NCI-H82 (cell line): Measurements from ENCODE around the gene ZFP91.
"Not testable (repeated sequence)": the region's sequence is repeated elsewhere in the genome, so short reads cannot be mapped to it uniquely, and the experiment has no call there.

Source experiments
- DNase-seq: peaks from one replicate; lab custom pipeline; 2025; lab: John Stamatoyannopoulos, UW

ZFP91 gene, protein sequence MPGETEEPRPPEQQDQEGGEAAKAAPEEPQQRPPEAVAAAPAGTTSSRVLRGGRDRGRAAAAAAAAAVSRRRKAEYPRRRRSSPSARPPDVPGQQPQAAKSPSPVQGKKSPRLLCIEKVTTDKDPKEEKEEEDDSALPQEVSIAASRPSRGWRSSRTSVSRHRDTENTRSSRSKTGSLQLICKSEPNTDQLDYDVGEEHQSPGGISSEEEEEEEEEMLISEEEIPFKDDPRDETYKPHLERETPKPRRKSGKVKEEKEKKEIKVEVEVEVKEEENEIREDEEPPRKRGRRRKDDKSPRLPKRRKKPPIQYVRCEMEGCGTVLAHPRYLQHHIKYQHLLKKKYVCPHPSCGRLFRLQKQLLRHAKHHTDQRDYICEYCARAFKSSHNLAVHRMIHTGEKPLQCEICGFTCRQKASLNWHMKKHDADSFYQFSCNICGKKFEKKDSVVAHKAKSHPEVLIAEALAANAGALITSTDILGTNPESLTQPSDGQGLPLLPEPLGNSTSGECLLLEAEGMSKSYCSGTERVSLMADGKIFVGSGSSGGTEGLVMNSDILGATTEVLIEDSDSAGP

DNA sequence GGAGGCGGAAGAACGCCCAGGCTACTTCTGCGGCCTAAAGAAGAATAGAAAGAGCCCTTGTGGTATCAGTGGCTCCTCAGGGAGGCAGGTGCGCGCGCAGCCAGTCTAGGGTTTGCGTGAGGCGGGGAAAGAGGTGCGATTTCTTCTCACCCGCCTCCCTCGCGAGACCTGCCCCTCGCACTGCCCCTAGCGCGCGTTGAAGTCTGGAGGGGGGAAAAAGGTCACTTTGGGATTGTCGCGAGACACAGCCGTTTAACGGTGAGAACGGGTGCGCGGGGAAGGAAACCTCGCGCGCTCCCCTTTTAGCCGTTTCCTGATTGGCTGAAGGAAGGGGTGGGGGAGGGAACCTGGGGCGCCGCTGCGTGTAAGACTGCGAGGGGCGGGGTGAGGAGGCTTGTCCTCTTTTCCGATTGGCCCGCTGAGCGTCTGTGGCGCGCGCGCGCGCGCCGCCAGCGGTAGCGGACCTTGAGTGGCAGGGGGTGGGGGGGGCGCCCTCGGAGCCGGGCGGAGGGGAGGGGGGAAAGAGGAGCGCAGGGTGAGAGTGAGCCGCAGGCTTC lies at the start of gene ZFP91:
TSS of gene ZFP91 (plus strand) at position 429 of the 557 bp plus-strand sequence. CDS start 219 bp downstream, outside the sequence.
- DNase-seq, result peak; percentile 98

DNA sequence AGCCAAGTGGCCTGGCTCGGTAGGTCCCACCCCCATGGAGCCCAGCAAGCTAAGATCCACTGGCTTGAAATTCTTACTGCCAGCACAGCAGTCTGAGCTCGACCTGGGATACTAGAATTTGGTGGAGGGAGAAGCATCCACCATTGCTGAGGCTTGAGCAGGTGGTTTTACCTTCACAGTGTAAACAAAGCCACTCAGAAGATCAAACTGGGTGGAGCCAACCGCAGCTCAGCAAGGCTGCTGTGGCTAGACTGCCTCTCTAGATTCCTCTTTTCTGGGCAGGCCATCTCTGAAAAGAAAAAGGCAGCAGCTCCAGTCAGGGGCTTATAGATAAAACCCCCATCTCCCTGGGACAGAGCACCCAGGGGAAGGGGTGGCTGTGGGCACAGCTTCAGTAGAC lies 48.6 kb upstream of the ZFP91 start:
- DNase-seq, result no peak

DNA sequence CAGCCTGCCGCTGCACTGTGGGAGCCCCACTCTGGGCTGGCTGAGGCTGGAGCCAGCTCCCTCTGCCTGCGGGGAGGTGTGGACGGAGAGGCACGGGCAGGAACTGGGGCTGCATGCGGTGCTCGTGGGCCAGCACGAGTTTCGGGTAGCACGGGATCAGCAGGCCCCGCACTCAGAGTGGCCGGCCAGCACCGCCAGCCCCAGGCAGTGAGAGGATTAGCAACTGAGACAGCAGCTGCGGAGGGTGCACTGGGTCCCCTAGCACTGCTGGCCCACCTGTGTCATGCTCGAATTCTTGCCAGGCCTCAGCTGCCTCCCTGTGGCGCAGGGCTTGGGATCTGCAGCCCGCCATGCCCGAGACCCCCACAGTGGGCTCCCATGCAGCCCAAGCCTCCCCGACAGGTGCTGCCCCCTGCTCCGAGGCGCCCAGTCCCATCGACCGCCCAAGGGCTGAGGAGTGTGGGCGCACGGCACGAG lies 47.0 kb upstream of the ZFP91 start:
- no peak for DNase-seq

DNA sequence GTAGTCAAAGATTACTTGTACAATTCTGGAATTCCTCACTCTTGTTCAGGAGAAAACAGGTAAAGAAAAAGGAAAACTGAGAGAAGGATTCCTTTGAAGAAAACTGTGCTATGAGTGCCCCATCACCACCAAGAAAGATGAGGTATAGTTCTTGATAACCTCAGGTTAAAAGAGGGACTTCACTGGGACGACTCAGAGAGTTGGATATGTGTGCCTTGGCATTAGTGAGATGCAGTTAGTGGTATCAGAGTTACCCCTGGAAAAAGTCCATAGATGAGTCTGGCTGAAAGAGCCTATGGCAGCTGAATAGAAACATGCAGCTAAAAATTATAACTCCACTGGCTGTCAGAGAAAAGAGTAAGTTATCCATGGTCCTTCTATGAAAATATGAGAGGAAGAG lies 32.0 kb upstream of the ZFP91 start:
- DNase-seq, result no peak

DNA sequence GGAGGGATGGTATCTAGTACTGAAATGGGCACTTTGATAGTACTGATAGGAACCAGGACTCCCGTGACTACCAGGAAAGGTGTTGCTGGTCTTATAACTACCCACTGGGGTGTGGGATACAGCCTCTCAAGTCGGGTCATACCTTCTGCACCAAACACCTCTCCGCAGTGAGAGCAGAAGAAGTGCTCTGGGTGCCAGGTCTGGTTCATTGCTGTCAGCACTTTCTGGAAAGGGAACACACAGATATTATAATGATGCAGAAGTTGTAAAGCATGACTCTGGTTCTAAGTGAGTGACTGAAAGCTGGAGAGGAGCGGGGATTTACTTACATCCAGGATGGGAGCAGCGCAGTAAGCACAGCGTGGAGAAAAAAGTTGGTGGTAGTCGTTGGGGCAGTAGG lies 29.2 kb upstream of the ZFP91 start:
- DNase-seq, result no peak

DNA sequence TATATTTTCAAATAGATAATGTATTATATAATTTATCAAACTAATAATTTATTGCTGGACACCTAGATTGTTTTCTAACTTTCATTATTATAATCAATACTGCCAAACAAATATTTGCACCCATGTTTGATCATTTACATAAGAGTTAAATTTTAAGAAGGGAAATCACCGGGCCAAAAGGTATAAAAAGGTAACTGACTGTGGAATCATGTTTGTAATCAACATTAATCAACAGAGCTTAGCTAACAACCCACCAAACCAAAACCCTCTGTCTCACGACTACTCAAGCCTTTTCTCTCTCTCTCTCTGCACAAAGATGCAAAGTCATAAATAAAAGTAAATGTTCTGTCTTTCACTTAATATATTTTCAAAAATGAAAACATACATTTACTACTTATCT lies 18.0 kb upstream of the ZFP91 start:
- no peak for DNase-seq

DNA sequence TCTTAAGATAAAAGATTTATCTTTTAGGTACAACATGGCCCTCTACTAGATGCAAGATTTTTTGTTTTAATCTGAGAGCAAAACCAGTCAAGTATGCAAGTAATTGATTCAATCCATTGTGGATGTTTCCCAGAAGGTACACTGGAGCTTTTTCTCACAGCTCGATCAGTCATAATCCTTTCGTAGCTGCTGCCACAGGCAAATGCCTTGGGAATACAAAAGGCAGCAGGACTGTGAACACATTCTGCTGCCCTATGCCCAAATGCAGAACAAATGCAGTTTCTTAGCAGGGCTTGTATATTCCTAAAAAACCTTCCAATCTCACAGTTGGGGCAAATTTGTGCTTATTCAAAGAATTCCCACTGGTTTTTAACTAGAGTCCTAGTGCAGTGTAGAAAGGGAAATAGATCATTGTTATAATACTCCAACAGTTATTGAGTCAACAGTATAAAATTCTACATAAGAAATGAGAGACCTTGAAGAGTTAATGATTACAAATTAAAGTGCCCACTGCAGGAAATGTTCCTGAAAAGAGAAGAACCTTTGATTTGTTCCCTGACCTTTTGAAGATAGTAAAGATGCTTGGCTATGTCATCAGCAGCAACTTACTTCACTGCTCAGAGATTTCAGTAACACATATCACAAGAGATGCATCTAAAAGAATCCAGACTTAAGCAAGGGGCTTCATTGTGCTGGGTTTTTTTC lies 17.3 kb upstream of the ZFP91 start:
- DNase-seq, result peak; percentile 20

DNA sequence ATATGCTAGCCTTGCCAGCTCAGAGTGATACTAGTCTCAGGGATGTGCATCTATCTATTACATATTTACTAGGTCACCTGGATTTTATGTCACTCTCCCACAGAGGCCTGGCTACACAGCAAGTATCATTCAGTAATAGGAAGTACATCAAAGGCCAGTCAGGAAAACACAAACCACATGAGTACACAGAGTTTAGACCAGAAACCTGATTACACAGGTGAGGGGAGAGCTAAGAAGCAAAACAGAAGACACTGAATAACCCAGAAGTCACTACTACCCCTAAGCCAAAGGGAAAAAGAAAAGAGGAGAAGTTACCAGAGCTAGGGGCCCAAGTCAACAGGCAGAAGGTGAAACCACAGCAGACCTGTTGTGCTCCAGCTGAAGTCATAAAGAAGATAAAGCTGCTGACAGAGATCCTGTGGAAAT lies 16.5 kb upstream of the ZFP91 start:
- DNase-seq, result no peak

DNA sequence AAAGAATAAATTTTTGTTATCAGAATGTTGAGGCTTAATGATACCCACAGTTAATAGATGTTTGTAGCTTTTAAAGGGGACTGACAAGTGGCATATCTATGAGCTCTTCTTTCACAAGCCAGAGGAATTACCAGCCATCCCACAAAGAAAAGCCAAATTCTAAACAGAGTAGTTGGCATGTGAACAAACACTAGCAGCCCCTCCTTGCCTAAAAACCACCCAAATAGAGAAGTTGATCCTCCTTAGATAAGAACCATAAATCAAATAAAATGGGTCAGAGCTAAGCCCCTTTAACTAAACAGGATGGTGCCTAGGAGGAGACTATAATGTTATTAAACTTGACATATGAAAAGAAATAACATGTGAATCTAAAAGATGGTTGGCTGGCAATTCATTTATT lies 14.6 kb upstream of the ZFP91 start:
- no peak for DNase-seq

DNA sequence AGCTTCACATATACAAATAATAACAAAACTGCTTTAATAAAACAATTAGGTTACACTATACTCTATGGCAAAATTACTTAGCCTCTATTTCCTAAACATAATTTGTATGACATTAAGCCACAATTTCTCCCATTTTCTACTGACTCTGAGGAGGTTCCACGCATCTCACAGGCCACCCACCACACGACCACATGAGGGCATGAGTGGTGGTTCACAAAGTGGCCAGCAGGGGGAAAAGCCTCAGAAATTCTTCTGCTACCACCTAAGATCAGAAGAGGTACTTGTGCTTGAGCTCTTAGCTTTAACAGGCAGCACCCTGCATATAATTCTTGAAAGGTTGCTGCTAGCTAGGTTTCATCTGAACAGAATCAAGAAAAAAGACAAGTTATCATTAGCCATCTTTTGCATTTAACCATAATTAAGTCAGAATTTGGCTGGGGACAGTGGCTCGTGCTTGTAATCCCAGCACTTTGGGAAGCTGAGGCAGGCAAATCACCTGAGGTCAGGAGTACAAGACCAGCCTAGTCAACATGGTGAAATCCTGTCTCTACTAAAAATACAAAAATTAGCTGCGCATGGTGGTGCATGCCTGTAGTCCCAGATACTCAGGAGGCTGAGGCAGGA lies 10.9 kb upstream of the ZFP91 start:
- DNase-seq, result peak; percentile 70

DNA sequence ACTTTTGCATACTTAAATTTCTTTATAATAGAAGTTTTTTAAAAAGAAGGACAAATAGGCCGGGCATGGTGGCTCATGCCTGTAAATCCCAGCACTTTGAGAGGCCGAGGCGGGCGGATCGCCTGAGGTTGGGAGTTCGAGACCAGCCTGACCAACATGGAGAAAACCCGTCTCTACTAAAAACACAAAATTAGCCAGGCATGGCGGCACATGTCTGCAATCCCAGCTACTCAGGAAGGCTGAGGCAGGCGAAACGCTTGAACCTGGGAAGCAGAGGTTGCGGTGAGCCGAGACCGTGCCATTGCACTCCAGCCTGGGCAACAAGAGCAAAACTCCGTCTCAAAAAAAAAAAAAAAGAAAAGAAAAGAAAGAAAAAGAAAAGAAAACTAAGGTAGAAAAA lies 6.0 kb upstream of the ZFP91 start:
- DNase-seq, result not testable (repeated sequence)

DNA sequence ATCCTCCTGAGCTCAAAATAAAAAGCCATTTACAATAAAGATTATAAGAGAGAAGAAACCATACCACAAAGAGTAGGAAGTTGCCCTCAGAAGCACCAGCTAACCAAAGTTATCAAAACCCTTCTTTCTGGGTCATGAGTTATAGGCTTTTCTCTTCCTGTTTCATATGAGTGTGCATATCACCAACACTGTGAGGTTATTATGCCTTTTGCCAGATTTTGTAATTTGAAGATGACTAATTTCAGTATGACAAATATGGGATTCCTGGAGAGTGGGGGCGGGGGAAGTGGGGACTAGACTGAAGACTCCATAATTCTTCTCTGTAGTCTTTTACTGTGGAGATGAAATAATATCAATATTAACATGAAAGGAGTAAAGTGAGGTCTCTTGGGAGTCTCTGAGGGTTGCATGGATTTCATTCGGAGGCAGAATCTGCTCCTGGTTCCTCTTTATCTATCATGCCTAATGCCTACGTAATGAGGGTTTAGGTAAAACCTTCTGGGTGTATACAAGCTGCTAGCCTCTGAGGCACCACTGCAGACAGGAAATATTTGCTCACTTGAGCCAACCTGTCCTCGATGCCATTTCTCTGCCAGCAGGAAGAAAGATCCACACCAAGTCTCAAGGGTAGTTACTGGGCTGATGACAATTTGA lies 5.3 kb upstream of the ZFP91 start:
- no peak for DNase-seq

DNA sequence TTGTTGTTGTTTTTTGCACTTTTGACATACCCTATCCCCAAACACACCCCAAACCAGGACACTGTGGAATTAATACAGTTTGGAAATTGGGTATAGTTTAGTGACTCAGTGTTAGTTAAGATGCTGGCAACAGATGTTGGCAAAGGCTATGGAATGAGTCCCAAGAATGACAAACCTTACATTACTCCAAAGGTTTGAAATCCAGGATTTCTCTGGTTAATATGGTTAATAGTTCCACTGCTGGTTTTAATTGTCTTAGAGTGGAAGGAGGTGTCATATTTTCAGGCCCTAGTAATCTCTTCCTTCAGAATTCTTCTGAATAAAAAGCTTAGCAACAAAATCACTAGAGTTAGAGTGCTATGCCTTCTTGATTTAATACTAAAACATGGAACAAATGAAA lies 4.0 kb upstream of the ZFP91 start:
- no peak for DNase-seq

DNA sequence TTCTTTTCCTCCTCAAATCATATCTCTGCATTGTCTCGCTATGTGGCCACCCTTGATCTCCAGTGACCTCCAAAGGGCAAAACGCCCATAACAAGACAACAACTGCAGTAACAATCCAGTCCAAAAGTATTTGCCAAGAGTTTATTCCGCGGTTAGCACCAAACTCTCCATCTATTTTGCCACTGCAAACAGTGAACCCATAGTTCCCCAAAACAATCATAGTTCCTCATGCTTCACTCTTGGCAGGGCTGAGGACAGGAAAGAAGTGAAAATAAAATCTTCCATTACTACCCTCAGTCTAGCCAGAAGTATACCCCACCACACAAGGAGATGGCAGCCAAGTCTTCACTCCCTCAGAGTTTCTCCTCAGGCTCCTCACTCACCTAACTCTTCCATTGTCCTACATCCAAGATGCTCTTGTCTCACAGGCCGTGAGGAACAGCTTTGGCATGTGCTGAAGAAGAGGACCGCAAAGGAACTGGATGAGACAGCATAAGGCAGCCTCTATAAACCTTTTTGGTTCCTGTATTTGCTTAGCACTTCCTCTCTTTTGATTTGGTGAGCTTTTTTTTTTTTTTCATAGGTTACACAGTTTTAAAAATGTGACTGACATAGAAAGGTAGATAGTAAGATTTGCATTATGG lies 3.4 kb upstream of the ZFP91 start, which contains the start of gene LPXN:
TSS of gene LPXN (minus strand) at position 480 of the 644 bp plus-strand sequence. CDS start at position 396, 84 bp downstream.
- no peak for DNase-seq

DNA sequence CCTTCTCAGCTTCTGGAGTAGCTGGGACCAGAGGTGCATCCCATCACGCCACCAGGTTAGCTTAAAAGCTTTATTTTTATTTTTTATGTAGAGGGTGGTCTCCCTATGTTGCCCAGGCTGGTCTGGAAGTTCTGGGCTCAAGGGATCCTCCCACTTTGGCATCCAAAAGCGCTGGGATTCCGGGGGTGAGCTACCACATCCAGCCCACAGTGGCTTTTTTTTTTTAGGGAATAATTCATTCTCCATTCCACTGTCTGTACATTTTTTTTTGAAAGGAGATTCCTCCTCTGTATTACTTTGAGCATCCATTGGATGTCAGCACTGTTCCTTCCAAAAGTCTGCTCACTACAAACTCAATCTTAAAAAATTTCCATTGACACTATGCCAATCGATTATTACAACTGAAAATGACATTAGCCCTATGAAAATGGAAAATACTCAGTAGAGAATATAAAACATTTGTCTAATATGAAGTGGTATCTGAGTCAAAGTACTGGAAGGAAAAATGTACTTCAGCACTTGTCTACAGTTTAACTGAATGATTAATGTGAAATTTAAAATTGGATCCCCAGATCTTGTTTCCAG lies 1.9 kb upstream of the ZFP91 start:
- no peak for DNase-seq

DNA sequence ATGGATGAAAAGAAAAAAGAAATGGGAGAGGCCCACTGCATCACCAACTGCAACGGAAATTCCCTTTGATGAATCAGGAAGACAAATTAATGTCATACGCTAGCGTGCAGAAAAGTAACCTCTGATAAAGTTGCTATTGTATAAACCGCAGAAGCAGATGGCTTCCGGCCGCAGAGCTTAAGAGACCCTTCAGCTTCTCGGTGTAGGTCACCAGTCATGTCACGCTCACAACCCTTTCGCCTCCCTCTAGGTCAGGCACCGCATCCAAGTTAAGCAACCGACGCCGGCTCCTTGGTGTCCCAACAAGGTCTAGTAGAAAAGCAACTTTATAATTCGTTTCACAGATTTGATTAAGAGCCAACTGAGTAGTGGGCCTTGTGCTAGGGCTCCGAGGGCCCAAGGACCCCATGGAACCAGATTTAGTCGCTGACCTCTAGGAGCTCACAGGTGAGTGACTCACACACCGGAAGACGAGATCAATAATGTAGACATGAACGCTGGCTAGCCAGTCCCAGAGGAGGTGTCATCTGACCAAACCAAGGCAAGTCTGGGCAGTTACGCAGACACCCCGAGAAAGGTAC lies 1.2 kb upstream of the ZFP91 start:
- peak; percentile 65 for DNase-seq

DNA sequence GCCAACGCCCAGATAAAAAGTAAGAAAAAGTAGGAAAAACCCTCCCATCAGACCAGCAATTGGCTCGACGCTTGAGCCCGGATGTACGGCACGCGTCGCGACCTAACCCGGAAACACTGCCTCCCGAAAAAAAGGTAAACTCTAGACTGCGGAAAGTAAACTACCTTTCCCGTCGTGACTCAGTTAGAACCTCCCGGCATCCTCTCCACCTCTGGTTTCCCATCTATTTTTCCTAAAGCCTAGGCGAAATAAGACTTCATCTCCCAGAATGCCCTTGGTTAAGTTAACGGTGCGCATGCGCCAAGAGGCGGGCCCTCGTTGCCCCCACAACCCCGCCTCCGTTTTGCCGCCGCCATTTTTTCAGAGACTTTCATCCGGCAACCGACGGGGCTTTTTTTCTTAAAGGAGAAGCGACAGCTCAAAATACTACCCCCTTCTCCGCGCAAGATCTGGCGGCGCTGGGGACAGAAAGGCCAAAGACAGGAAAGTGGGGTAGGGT lies 678 bp upstream of the ZFP91 start:
- peak; percentile 97 for DNase-seq

DNA sequence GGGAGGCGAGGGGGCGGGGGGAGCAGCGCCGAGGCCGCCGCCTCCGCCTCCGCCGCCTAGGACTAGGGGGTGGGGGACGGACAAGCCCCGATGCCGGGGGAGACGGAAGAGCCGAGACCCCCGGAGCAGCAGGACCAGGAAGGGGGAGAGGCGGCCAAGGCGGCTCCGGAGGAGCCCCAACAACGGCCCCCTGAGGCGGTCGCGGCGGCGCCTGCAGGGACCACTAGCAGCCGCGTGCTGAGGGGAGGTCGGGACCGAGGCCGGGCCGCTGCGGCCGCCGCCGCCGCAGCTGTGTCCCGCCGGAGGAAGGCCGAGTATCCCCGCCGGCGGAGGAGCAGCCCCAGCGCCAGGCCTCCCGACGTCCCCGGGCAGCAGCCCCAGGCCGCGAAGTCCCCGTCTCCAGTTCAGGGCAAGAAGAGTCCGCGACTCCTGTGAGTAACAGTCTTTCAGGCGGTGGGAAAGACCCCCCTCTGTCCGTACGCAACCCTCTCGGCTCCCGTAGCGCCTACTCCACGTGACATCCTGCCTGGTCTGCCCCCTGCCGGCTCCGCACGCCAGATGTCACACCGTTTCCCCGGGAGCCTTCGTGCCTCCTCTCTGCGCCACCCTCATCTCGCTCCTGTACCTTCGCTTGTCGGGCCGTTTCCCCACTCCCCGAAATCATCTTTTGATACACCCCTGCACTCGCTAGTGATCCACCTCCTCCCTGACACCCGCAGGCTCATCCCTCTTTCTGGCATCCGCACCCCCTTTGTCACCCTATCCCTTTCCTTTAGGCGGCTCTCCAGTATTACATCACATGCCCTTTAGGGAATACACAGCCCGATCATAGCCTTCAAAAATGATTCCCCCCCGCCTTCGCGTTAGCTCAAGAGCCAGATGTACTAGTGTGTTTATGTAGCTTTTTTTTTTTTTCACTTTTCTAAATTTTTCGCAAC lies 598 bp downstream of the ZFP91 start:
- DNase-seq, result peak; percentile 91

DNA sequence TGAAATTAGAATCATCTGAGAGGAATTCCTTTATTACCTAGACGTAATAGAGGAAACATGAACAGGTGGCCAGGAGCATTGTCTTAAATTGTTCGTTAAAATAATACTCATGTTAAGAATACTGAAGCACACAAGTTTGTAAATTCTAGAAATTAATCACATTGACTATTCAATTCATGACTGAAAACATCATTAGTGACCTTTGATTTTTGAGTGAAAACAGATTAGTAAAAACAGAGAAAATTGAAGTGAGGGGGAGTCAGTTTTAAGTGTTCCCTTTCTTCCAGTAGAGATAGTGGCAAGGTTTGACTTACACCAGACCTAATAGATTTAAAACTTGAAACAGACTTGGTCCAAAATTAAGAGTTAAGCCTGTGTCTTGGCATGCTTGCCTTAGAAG lies 1.4 kb downstream of the ZFP91 start:
- no peak for DNase-seq
